HG02840 (cell line): Measurements from ENCODE around the gene YPEL5.

Source experiments
- ATAC-seq: cut with Tn5 transposase; IDR thresholded peaks from one replicate; pipeline ENCODE4 v1.9.1; 2021; ENCODE audit warnings: mild to moderate bottlenecking, moderate library complexity, moderate number of reproducible peaks; ENCODE audit not compliant: unreplicated experiment, low FRiP score

The YPEL5 gene

DNA sequence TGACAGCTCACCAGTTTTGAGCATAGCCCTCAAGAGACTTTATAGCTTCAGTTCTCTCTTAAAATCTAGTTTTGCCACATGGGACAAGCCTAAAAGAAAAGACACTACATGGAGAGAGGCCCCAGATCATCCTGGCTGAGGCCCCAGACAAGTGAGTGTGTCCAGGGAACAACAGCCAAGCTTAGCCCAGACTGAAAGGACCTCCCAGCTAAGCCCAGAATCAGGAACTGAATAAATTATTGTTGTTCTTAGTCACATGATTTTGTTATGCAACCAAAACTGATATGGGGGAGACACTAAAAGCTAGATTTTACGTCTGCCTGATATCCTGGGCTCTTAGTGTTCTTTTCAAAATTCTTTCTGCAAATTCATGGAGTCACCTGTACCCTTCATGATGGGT is 55.2 kb downstream of the YPEL5 start:
- ATAC-seq: no peak

GRCh38 chr2:30203156-30203555 is 56.3 kb downstream of the YPEL5 start:
- ATAC-seq: no peak

DNA sequence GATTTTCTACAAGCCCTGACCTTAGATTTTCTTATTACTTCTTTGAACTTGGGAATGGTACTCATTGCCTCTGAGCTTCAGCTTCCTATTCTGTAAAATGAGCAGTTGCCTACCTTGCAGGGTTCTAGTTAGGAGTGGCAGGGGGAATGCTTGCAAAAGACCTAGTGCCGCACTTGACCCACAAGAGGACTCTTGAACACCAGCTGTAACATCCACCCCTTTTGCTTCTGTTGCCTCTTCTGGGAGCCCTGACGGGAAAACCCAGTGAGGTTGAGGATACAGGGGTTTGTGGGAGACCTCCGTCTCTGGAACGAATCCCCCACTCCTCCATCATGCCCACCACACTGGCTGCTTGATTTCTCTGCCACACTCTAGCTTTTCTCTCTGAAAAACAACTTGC is 57.5 kb downstream of the YPEL5 start:
- no peak for ATAC-seq

DNA sequence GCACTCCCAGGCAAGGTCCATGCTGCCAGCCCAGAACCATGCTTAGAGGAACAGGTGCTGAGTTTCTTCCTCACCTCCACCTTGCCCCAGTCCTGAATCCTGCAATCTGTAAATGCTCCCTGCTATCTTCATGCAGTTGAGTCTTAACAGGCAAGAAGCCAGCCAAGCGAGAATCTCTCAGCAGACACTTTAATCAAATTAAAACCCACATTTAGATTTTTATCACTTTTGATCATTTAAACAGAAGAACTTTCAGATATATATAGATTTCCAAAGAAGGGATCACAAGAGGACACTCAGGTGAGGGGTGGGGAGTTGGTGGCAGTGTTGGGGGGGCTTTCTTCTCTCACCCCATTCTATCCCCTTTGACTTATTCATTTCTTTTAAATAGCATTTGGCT is 58.6 kb downstream of the YPEL5 start:
- no peak for ATAC-seq

DNA sequence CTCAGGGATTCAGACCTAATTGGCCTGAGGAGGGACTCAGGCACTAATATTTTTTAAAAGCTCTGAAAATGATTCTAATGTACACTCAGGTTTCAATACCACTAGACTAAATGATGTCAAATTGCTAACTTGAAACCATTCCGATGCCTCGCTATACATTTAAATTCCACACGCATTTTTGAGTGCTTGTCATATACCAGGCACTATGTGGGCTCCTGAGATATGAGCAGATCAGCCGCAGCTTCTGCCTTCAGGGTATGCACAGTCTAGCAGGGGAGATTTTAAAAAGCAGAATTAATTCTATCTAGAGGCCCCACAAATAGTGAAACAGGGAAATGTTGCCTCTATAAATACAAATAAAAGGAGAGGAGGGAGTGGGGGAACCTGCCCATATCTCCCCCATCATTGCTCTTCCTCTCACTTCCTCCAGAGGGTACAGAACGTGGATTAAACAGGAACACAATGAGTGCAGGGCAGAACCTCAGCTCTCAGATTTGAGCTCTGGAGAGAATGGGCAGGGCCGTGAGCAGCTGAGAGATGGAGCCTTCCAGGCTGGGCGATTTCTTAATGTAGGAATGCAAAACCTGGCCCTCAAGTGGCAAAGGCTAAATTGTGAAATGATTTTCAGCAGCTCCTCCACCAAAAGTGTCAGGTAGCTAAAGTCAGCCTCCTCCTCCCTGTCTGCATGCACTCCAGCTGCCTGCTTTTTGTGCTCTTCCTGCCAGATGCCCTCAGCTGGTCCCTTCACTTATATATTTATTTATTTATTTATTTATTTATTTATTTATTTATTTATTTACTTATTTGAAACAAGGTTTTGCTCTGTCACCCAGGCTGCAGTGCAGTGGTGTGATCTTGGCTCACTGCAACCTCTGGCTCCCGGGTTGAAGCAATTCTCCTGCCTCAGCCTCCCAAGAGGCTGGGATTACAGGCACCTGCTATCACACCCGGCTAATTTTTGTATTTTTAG is 59.9 kb downstream of the YPEL5 start:
- ATAC-seq: no peak

- ATAC-seq: no peak
Measured at GRCh38 chr2:30208453-30208852, 61.6 kb downstream of the YPEL5 start.

DNA sequence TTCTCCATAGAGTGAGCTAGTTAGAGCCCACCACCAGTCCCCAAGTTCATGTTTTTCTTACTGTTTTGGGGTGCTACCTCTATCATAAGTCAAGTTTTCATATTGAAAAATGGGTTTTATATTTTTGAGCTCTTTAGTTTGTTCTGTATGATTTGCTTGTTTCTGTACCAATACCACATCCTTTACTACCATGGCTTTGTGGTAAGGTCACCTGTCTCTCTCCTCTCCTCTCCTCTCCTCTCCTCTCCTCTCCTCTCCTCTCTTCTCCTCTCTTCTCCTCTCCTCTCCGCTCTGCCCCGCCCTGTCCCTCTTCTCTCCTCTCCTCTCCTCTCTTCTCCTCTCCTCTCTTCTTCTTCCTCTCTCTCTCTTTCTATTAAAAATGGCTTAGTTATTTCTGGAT is 62.4 kb downstream of the YPEL5 start:
- ATAC-seq: no peak
